ENCODE results near the gene MUC20.
"Not testable (repeated sequence)": the region's sequence is repeated elsewhere in the genome, so short reads cannot be mapped to it uniquely, and the experiment has no call there.

MUC20 gene

GRCh38 chr3:195699860-195700259, 20.9 kb upstream of the MUC20 start:
- Mint-ChIP-seq H3K9me3 (no peaks in the 10 kb centered on the region), H3K27me3 (ENCODE audit: low read depth) (no peaks in the 10 kb centered on the region), H3K4me3 (no peak overlapping the region), H3K36me3 (ENCODE audit: low read depth) (peaks cover 22% of the 10 kb centered on the region), H3K4me1 (ENCODE audit: low read depth) (no peaks in the 10 kb centered on the region), H3K27ac (no peak overlapping the region)

DNA sequence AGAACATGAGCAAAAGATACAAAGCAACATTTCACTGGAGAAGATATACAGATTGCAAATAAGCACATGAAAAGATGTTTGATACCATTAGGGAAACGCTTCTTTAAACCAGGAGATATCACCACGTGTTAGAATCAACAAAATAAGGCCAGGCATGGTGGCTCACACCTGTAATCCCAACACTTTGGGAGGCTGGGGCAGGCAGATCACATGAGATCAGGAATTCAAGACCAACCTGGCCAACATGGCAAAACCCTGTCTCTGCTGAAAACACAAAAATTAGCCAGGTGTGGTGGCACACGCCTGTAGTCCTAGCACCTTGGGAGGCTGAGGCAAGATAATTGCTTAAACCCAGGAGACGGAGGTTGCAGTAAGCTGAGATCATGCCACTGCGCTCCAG, 20.5 kb upstream of the MUC20 start:
- no peaks in the 10 kb centered on the region for H3K27me3 Mint-ChIP-seq (ENCODE audit: low read depth)
- no peak overlapping the region for H3K4me3 Mint-ChIP-seq
- no peaks in the 10 kb centered on the region for H3K9me3 Mint-ChIP-seq
- no peaks in the 10 kb centered on the region for H3K4me1 Mint-ChIP-seq (ENCODE audit: low read depth)
- H3K36me3 Mint-ChIP-seq (ENCODE audit: low read depth): peaks cover 19% of the 10 kb centered on the region
- H3K27ac Mint-ChIP-seq: no peak overlapping the region

DNA sequence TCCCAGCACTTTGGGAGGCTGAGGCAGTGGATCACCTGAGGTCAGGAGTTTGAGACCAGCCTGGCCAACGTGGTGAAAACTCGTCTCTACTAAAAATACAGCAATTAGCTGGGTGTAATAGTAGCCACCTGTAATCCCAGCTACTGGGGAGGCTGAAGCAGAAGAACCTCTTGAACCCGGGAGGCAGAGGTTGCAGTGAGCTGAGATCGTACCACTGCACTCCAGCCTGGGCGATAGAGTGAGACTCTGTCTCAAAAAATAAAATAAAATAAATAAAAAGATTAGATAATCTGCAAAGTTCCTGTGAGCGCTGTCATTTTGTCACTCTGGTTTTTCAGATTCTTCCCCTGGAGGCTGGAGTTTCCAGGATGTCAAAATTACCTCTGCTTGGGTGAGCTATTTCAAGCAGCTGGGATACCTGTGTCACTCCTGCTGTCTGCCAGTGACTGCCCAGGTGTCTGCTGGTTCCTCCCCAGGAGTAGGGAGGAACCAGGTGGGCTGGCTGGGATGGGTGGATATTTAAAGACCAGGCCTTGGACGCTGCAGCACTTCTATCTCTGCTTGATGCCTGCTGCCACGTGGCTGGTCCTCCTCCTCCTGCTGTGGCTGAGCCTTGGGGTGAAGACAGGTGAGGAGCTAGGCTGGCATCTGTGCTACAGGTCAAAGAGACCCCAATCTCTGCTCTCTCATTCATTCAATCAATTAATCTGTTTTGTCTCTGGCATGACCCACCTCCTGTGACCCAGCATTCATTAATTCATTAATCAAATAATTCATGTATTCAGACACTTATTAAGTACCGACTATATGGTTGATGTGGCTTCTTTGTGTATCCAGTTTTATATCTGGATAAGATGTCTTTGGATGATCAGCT, 19.5 kb upstream of the MUC20 start:
- Mint-ChIP-seq H3K27me3 (ENCODE audit: low read depth) (no peaks in the 10 kb centered on the region), H3K9me3 (no peaks in the 10 kb centered on the region), H3K36me3 (ENCODE audit: low read depth) (peaks cover 14% of the 10 kb centered on the region), H3K4me1 (ENCODE audit: low read depth) (no peaks in the 10 kb centered on the region), H3K4me3 (no peak overlapping the region), H3K27ac (no peak overlapping the region)

DNA sequence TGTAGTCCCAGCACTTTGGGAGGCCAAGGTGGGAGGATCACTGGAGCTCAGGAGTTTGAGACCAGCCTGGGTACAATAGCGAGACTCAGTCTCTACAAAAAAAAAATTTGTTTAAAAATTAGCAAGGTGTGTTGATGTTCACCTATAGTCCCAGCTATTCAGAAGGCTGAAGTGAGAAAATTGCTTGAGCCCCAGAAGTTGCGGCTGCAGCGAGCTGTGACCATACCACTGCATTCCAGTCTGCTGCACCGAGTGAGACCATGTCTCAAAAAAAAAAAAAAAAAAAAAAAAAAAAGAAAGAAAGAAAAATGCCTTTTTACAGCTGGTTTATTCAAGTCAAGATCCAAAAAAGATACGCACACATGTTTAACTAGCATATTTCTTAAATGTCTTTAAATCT, 17.0 kb upstream of the MUC20 start:
- Mint-ChIP-seq H3K4me1 (ENCODE audit: low read depth) (no peaks in the 10 kb centered on the region), H3K27ac (no peak overlapping the region), H3K9me3 (no peaks in the 10 kb centered on the region), H3K27me3 (ENCODE audit: low read depth) (no peaks in the 10 kb centered on the region), H3K36me3 (ENCODE audit: low read depth) (peaks cover 6% of the 10 kb centered on the region), H3K4me3 (no peak overlapping the region)

- no peaks in the 10 kb centered on the region for H3K27me3 Mint-ChIP-seq (ENCODE audit: low read depth)
- H3K4me1 Mint-ChIP-seq (ENCODE audit: low read depth): no peaks in the 10 kb centered on the region
- H3K36me3 Mint-ChIP-seq (ENCODE audit: low read depth): peaks cover 5% of the 10 kb centered on the region
- H3K27ac Mint-ChIP-seq: no peak overlapping the region
- no peaks in the 10 kb centered on the region for H3K9me3 Mint-ChIP-seq
- H3K4me3 Mint-ChIP-seq: no peak overlapping the region
Observed at GRCh38 chr3:195704433-195704999, 16.3 kb upstream of the MUC20 start.

DNA sequence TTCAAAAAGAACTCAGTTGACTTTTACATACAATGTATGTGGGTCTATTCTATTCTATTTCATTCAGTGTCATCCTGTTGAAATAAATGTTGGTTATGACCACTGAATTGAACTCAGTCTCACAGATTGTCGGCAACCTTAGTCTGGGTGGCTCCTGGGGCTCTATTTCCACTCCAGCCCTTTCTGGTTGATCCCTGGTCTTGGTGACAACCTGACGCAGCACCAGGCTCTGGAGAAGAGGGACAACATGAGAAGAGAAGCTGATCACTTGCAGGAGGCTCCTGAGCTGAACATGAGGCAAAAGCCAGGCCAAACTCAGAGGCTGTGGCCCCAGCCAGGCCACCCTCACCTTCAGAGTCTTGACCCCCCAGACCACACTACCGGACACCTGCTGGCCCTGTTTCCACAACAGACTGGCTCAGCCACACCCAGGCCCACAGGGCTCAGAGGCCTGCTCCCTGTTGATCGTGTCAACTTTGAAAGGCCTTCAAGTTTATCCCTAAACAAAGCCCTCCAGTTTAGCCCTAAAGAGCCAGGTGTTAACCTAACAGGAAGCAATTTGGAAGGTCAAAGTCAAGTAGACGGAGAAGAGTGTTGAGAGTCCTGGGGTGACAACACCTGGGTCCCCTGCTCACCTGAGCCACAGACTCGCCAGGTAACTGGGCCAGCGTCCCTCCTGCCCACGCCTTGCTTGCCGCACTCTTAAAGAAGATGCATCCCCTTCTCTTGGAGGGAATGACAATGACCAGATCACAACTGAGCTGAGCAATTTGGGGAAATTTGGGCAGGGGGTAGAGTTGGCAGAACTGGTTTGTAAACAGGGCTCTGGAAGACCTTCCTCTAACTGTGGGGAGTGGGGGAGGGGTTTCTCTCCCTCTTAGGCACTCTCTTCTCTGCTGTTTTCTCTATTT, 15.4 kb upstream of the MUC20 start:
- H3K4me1 Mint-ChIP-seq (ENCODE audit: low read depth): no peaks in the 10 kb centered on the region
- H3K27me3 Mint-ChIP-seq (ENCODE audit: low read depth): no peaks in the 10 kb centered on the region
- H3K9me3 Mint-ChIP-seq: no peaks in the 10 kb centered on the region
- H3K4me3 Mint-ChIP-seq: no peak overlapping the region
- peaks cover 5% of the 10 kb centered on the region for H3K36me3 Mint-ChIP-seq (ENCODE audit: low read depth)
- no peak overlapping the region for H3K27ac Mint-ChIP-seq

- Mint-ChIP-seq H3K27me3 (ENCODE audit: low read depth) (no peaks in the 10 kb centered on the region), H3K9me3 (no peaks in the 10 kb centered on the region), H3K4me1 (ENCODE audit: low read depth) (no peaks in the 10 kb centered on the region), H3K4me3 (no peak overlapping the region), H3K36me3 (ENCODE audit: low read depth) (peaks cover 9% of the 10 kb centered on the region), H3K27ac (no peak overlapping the region)
Observed at GRCh38 chr3:195708061-195708460, 12.7 kb upstream of the MUC20 start.

- Mint-ChIP-seq H3K27ac (no peak overlapping the region), H3K9me3 (no peaks in the 10 kb centered on the region), H3K27me3 (ENCODE audit: low read depth) (no peaks in the 10 kb centered on the region), H3K36me3 (ENCODE audit: low read depth) (peaks cover 9% of the 10 kb centered on the region), H3K4me3 (no peak overlapping the region), H3K4me1 (ENCODE audit: low read depth) (no peaks in the 10 kb centered on the region)
Observed at GRCh38 chr3:195708626-195709481, 11.9 kb upstream of the MUC20 start.

DNA sequence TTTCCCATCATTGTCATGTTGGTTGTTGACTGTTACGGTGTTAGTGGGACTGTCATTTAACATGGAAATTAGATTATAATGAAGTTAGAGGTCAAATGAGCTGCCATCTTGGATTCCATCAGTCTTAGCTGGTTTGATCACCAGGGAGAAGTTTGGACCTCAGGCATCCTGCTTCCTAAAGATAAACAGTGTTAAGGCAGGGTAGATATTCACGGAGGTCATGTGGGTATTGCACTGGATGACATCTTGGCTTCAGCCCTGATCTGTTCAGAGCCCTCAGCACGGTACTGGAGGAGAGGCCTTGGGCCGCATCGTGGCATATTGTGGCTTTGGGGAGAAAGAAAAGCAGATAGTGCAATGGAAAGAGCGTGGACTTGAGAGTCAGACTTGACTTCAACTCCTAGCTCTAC, 11.1 kb upstream of the MUC20 start:
- Mint-ChIP-seq H3K36me3 (ENCODE audit: low read depth) (peaks cover 14% of the 10 kb centered on the region), H3K4me3 (no peak overlapping the region), H3K27me3 (ENCODE audit: low read depth) (no peaks in the 10 kb centered on the region), H3K4me1 (ENCODE audit: low read depth) (peaks cover 3% of the 10 kb centered on the region), H3K27ac (no peak overlapping the region), H3K9me3 (no peaks in the 10 kb centered on the region)

GRCh38 chr3:195710126-195710905, 10.5 kb upstream of the MUC20 start:
- peak overlapping the region; percentile 8 for H3K27ac Mint-ChIP-seq
- H3K4me3 Mint-ChIP-seq; H3K9me3 Mint-ChIP-seq; H3K4me1 Mint-ChIP-seq (ENCODE audit: low read depth); H3K27me3 Mint-ChIP-seq (ENCODE audit: low read depth): not testable (repeated sequence)
- peaks cover 20% of the 10 kb centered on the region for H3K36me3 Mint-ChIP-seq (ENCODE audit: low read depth)

- not testable (repeated sequence) for H3K27me3 Mint-ChIP-seq (ENCODE audit: low read depth); H3K27ac Mint-ChIP-seq; H3K9me3 Mint-ChIP-seq; H3K4me1 Mint-ChIP-seq (ENCODE audit: low read depth); H3K4me3 Mint-ChIP-seq
- H3K36me3 Mint-ChIP-seq (ENCODE audit: low read depth): peaks cover 23% of the 10 kb centered on the region
Observed at GRCh38 chr3:195711091-195711812, 9.5 kb upstream of the MUC20 start.

GRCh38 chr3:195711813-195712534, 8.8 kb upstream of the MUC20 start:
- H3K36me3 Mint-ChIP-seq (ENCODE audit: low read depth): peaks cover 23% of the 10 kb centered on the region
- peaks cover 6% of the 10 kb centered on the region for H3K4me1 Mint-ChIP-seq (ENCODE audit: low read depth)
- H3K27me3 Mint-ChIP-seq (ENCODE audit: low read depth): no peaks in the 10 kb centered on the region
- no peak overlapping the region for H3K27ac Mint-ChIP-seq
- no peak overlapping the region for H3K4me3 Mint-ChIP-seq
- no peaks in the 10 kb centered on the region for H3K9me3 Mint-ChIP-seq

All from T-helper 1 cell treated with Interleukin-12 subunit alpha and Interleukin-12 subunit beta and Interleukin-4 antibody, amounts not matched to agents 30 μg/mL and 1 μg/mL, for 36 hours (primary cell).